Epidermal melanocyte (primary cell): ENCODE data around the gene GAB2.
"Not testable (repeated sequence)": the region's sequence is repeated elsewhere in the genome, so short reads cannot be mapped to it uniquely, and the experiment has no call there.

ENCODE experiments used
- DNase-seq: peaks from one replicate; pipeline ENCODE4 v3.0.0; 2011; ENCODE audit warnings: low spot score; ENCODE audit not compliant: insufficient read length

The GAB2 gene

GRCh38 chr11:78318321-78319114 is 99.1 kb downstream of the GAB2 start:
- DNase-seq, result no peak

- DNase-seq, result no peak
These were observed 101.9 kb downstream of the GAB2 start for GRCh38 chr11:78315724-78316123.

- DNase-seq, result no peak
These were observed 102.9 kb downstream of the GAB2 start for GRCh38 chr11:78314762-78315161.

- no peak for DNase-seq
These were observed 103.7 kb downstream of the GAB2 start for GRCh38 chr11:78313898-78314297.

- DNase-seq, result no peak
These were observed 104.3 kb downstream of the GAB2 start for GRCh38 chr11:78313181-78313795.

GRCh38 chr11:78312712-78313111 is 104.9 kb downstream of the GAB2 start:
- no peak for DNase-seq

- DNase-seq, result no peak
These were observed 105.8 kb downstream of the GAB2 start for GRCh38 chr11:78311702-78312371.

- DNase-seq, result no peak
These were observed 107.1 kb downstream of the GAB2 start for GRCh38 chr11:78310500-78310909.

- DNase-seq, result no peak
These were observed 113.4 kb downstream of the GAB2 start for GRCh38 chr11:78304201-78304600.

- no peak for DNase-seq
These were observed 117.3 kb downstream of the GAB2 start for GRCh38 chr11:78300108-78300839.

- DNase-seq, result no peak
These were observed 118.5 kb downstream of the GAB2 start for GRCh38 chr11:78299000-78299710.

GRCh38 chr11:78298291-78298771 is 119.3 kb downstream of the GAB2 start:
- DNase-seq, result no peak

- DNase-seq, result no peak
These were observed 121.4 kb downstream of the GAB2 start for GRCh38 chr11:78295991-78296930.

GRCh38 chr11:78295347-78295746 is 122.3 kb downstream of the GAB2 start:
- DNase-seq, result no peak

GRCh38 chr11:78294100-78294499 is 123.5 kb downstream of the GAB2 start:
- DNase-seq, result not testable (repeated sequence)

- no peak for DNase-seq
These were observed 124.1 kb downstream of the GAB2 start for GRCh38 chr11:78293536-78293935.

GRCh38 chr11:78292109-78292803 is 125.4 kb downstream of the GAB2 start:
- DNase-seq, result no peak

- DNase-seq, result no peak
These were observed 126.0 kb downstream of the GAB2 start for GRCh38 chr11:78291503-78292108.
